ENCODE results near the gene ASIC2.

DNA sequence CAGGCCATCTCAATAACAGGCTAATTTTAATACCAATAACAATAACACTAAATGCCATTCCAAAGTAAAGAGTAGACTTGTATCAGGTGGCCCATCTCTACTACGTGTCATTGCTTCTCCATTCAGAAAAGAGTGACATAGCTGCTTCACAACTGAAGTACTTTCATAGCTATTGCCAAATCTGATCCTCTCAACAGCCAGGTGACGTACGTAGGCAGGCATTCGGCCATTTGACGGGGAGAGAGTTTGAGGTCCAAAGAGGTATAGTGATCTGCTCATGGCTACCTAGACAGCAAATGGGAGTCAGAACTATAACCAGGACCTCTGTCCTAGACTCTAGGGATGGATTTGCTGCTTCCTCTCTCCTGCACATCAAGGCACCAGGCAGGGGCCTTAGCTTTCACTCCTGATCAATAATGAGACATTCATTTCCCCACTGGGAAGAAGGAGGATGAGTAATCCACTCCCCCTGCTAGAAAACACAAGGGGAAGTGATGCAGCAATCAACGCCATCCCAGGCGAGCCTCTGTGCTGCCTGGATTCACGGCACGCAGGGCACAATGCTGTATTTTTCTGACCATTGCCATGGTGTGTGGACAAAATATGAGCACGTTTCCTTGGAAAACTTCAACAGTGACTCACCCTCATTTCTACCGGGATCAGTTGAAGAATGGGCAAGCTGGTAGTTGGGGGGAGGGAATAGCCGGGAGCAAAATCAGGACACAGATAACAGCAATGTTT is 220.5 kb downstream of the ASIC2 start:
- no peak for TF ChIP-seq ZNF274 (IDR thresholded peaks at IDR 0.05; ENCODE audit: low read depth, low read length)
- TF ChIP-seq, protein P1, sequence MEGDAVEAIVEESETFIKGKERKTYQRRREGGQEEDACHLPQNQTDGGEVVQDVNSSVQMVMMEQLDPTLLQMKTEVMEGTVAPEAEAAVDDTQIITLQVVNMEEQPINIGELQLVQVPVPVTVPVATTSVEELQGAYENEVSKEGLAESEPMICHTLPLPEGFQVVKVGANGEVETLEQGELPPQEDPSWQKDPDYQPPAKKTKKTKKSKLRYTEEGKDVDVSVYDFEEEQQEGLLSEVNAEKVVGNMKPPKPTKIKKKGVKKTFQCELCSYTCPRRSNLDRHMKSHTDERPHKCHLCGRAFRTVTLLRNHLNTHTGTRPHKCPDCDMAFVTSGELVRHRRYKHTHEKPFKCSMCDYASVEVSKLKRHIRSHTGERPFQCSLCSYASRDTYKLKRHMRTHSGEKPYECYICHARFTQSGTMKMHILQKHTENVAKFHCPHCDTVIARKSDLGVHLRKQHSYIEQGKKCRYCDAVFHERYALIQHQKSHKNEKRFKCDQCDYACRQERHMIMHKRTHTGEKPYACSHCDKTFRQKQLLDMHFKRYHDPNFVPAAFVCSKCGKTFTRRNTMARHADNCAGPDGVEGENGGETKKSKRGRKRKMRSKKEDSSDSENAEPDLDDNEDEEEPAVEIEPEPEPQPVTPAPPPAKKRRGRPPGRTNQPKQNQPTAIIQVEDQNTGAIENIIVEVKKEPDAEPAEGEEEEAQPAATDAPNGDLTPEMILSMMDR (IDR thresholded peaks at IDR 0.05 in 2 of 3, conservative IDR thresholded peaks at IDR 0.05 in 1 of 3; ENCODE audit: borderline replicate concordance in 1 of 3, insufficient read depth in 1 of 3, low read depth in 2 of 3, low read length in 2 of 3) = no peak
